Measurements from ENCODE around the gene PAPSS1. TPM values are rescaled to one million over a fixed set of nuclear protein-coding genes. Genes with fewer than 3 reads are reported as not detected.

Gene PAPSS1
- polyA plus RNA-seq, 3 donors, result 46.4 to 79.6 (median 64.8) TPM

GRCh38 chr4:107586371-107586770, 133.7 kb downstream of the PAPSS1 start:
- H3K4me2 ChIP-seq (replicated peaks; ENCODE audit: extremely low read depth, low read length, poor library complexity, severe bottlenecking), result no peak overlapping the region
- no peaks in the 10 kb centered on the region for H4K20me1 ChIP-seq (ENCODE audit: insufficient read depth, low read length)
- no peaks in the 10 kb centered on the region for H3K4me1 Mint-ChIP-seq
- H3K36me3 ChIP-seq (replicated peaks in 1 of 2; ENCODE audit: control insufficient read depth in 1 of 2, insufficient read depth in 2 of 2, low read length in 2 of 2), result no peaks in the 10 kb centered on the region
- no peaks in the 10 kb centered on the region for H3K79me2 ChIP-seq (ENCODE audit: insufficient read depth, low read length)
- no peak overlapping the region for H3K4me3 Mint-ChIP-seq
- H3K4me1 ChIP-seq (ENCODE audit: control insufficient read depth in 1 of 2, insufficient read depth in 2 of 2, low read length in 2 of 2), result no peaks in the 10 kb centered on the region
- no peak for TF ChIP-seq CTCF (IDR thresholded peaks at IDR 0.05)
- WGBS (ENCODE audit: insufficient coverage), result 87% methylated on average over 4 of the region's 4 CpGs
- H3K27ac Mint-ChIP-seq, result no peak overlapping the region
- H2AFZ ChIP-seq (ENCODE audit: insufficient read depth, low read depth, low read length, poor library complexity, severe bottlenecking), result no peak overlapping the region
- peaks cover 12 to 59% (median 27%) of the 10 kb centered on the region in 7 donors for H3K9me3 Mint-ChIP-seq
- H3K27me3 ChIP-seq (ENCODE audit: control insufficient read depth in 2 of 2, insufficient read depth in 2 of 2, low read length in 2 of 2), result no peaks in the 10 kb centered on the region
- peaks cover 11 to 35% of the 10 kb centered on the region in 2 donors for H3K9me3 ChIP-seq (replicated peaks in 1 of 2; ENCODE audit: control insufficient read depth in 1 of 2, insufficient read depth in 1 of 2, low read length in 2 of 2)
- DNase-seq, result no peak
- no peak overlapping the region for H3K4me3 ChIP-seq (replicated peaks in 1 of 3; ENCODE audit: low read depth in 2 of 3, low read length in 3 of 3)
- no peak overlapping the region for H3K27ac ChIP-seq (ENCODE audit: low read depth in 1 of 2, low read length in 2 of 2)
- intact Hi-C loops (cut with micrococcal nuclease), result no loop called here
- H3K36me3 Mint-ChIP-seq, result no peaks in the 10 kb centered on the region
- peaks cover 0 to under 1% (median 0%) of the 10 kb centered on the region in 3 donors for H3K27me3 Mint-ChIP-seq (ENCODE audit: low read depth in 3 of 3)
- no peak overlapping the region for H3K9ac ChIP-seq (ENCODE audit: insufficient read depth, low read length, poor library complexity, severe bottlenecking)

- no peak overlapping the region for H3K27ac Mint-ChIP-seq
- H3K9me3 Mint-ChIP-seq, result peaks cover 6 to 16% (median 10%) of the 10 kb centered on the region in 7 donors
- Histone ChIP-seq H4K20me1 (ENCODE audit: insufficient read depth, low read length) (no peaks in the 10 kb centered on the region), H3K79me2 (ENCODE audit: insufficient read depth, low read length) (no peaks in the 10 kb centered on the region), H3K9me3 (replicated peaks in 1 of 2; ENCODE audit: control insufficient read depth in 1 of 2, insufficient read depth in 1 of 2, low read length in 2 of 2) (peaks cover 0 to 7% of the 10 kb centered on the region in 2 donors), H3K27ac (ENCODE audit: low read depth in 1 of 2, low read length in 2 of 2) (no peak overlapping the region), H3K9ac (ENCODE audit: insufficient read depth, low read length, poor library complexity, severe bottlenecking) (no peak overlapping the region), H2AFZ (ENCODE audit: insufficient read depth, low read depth, low read length, poor library complexity, severe bottlenecking) (no peak overlapping the region), H3K4me1 (ENCODE audit: control insufficient read depth in 1 of 2, insufficient read depth in 2 of 2, low read length in 2 of 2) (no peaks in the 10 kb centered on the region), H3K36me3 (replicated peaks in 1 of 2; ENCODE audit: control insufficient read depth in 1 of 2, insufficient read depth in 2 of 2, low read length in 2 of 2) (no peaks in the 10 kb centered on the region), H3K4me2 (replicated peaks; ENCODE audit: extremely low read depth, low read length, poor library complexity, severe bottlenecking) (no peak overlapping the region), H3K4me3 (replicated peaks in 1 of 3; ENCODE audit: low read depth in 2 of 3, low read length in 3 of 3) (no peak overlapping the region), H3K27me3 (ENCODE audit: control insufficient read depth in 2 of 2, insufficient read depth in 2 of 2, low read length in 2 of 2) (no peaks in the 10 kb centered on the region)
- intact Hi-C loops (cut with micrococcal nuclease), result no loop called here
- H3K36me3 Mint-ChIP-seq, result no peaks in the 10 kb centered on the region
- DNase-seq, result no peak
- no peak overlapping the region for H3K4me3 Mint-ChIP-seq
- no peak for TF ChIP-seq CTCF (IDR thresholded peaks at IDR 0.05)
- H3K27me3 Mint-ChIP-seq (ENCODE audit: low read depth in 3 of 3), result peaks cover 0 to 2% (median 0%) of the 10 kb centered on the region in 3 donors
- no peaks in the 10 kb centered on the region for H3K4me1 Mint-ChIP-seq
- 87% methylated on average over 13 of the region's 13 CpGs for WGBS (ENCODE audit: insufficient coverage)
Observed at GRCh38 chr4:107579099-107579498, 140.9 kb downstream of the PAPSS1 start.

Data from CD14-positive monocyte (primary cell).